Adipocyte (in vitro differentiated cells): Measurements from ENCODE around the gene CHEK2.

Experiments used
- DNase-seq: peaks from one replicate; pipeline ENCODE4 v3.0.0-alpha.2; 2015; ENCODE audit warnings: low read depth
- H3K27me3 ChIP-seq: replicated peaks from 2 replicates; pipeline ENCODE4 v1.7.0; 2013; ENCODE audit warnings: mild to moderate bottlenecking, low read length, moderate library complexity; ENCODE audit not compliant: control insufficient read depth, insufficient read depth
- H3K36me3 ChIP-seq: 2 replicates; pipeline ENCODE4 v1.7.0; 2013; ENCODE audit warnings: low read length, mild to moderate bottlenecking, moderate library complexity; ENCODE audit not compliant: control insufficient read depth, insufficient read depth, severe bottlenecking
- H3K4me1 ChIP-seq: 2 replicates; pipeline ENCODE4 v1.7.0; 2013; ENCODE audit warnings: mild to moderate bottlenecking, low read length, moderate library complexity; ENCODE audit not compliant: control insufficient read depth, insufficient read depth
- H3K4me3 ChIP-seq: 2 replicates; pipeline ENCODE4 v1.7.0; 2013; ENCODE audit warnings: mild to moderate bottlenecking, low read length, moderate library complexity
- H3K9ac ChIP-seq: 2 replicates; pipeline ENCODE4 v1.7.0; 2013; ENCODE audit warnings: mild to moderate bottlenecking, low read length, moderate library complexity
- H3K9me3 ChIP-seq: 2 replicates; pipeline ENCODE4 v1.7.0; 2013; ENCODE audit warnings: mild to moderate bottlenecking, low read length, moderate library complexity; ENCODE audit not compliant: control insufficient read depth

Gene CHEK2

GRCh38 chr22:28648792-28649191 lies 92.8 kb downstream of the CHEK2 start:
- no peak for DNase-seq
- H3K4me1 ChIP-seq: no peaks in the 10 kb centered on the region
- H3K9ac ChIP-seq: no peak overlapping the region
- peaks cover 4% of the 10 kb centered on the region for H3K9me3 ChIP-seq
- no peaks in the 10 kb centered on the region for H3K27me3 ChIP-seq
- H3K4me3 ChIP-seq: no peak overlapping the region
- H3K36me3 ChIP-seq: no peaks in the 10 kb centered on the region

GRCh38 chr22:28647216-28647615 lies 94.4 kb downstream of the CHEK2 start:
- H3K4me1 ChIP-seq: no peaks in the 10 kb centered on the region
- H3K9me3 ChIP-seq: peaks cover under 1% of the 10 kb centered on the region
- H3K27me3 ChIP-seq: no peaks in the 10 kb centered on the region
- H3K36me3 ChIP-seq: no peaks in the 10 kb centered on the region
- no peak overlapping the region for H3K9ac ChIP-seq
- H3K4me3 ChIP-seq: no peak overlapping the region
- DNase-seq: no peak

GRCh38 chr22:28639321-28639720 lies 102.3 kb downstream of the CHEK2 start:
- H3K9ac ChIP-seq: no peak overlapping the region
- no peaks in the 10 kb centered on the region for H3K4me1 ChIP-seq
- no peaks in the 10 kb centered on the region for H3K27me3 ChIP-seq
- DNase-seq: no peak
- no peak overlapping the region for H3K4me3 ChIP-seq
- no peaks in the 10 kb centered on the region for H3K36me3 ChIP-seq
- no peaks in the 10 kb centered on the region for H3K9me3 ChIP-seq
